GM23248 (cell line): Measurements from ENCODE around the gene AMOTL1. TPM values are rescaled to one million over a fixed set of nuclear protein-coding genes. Genes with fewer than 3 reads are reported as not detected.

Experiments used
- DNase-seq: peaks from one replicate; pipeline ENCODE4 v3.0.0-alpha.2; 2015
- H2AFZ ChIP-seq: fragments of 200-600 bp; sonication (generic); 2 replicates; pipeline ENCODE4 v1.6.1; 2016; ENCODE audit warnings: antibody characterized with exemption
- H3F3A ChIP-seq: fragments of 200-600 bp; sonication (generic); 2 replicates; pipeline ENCODE4 v1.6.1; 2016; ENCODE audit warnings: mild to moderate bottlenecking, antibody characterized with exemption, mixed run types; ENCODE audit not compliant: insufficient read depth
- H3K27ac ChIP-seq: fragments of 200-600 bp; sonication (generic); 2 replicates; pipeline ENCODE4 v1.5.1; 2016; ENCODE audit warnings: mild to moderate bottlenecking
- H3K27me3 ChIP-seq: fragments of 200-600 bp; sonication (generic); replicated peaks from 2 replicates; pipeline ENCODE4 v1.6.1; 2016; ENCODE audit warnings: mild to moderate bottlenecking; ENCODE audit not compliant: insufficient read depth
- H3K36me3 ChIP-seq: fragments of 200-600 bp; sonication (generic); 2 replicates; pipeline ENCODE4 v1.6.1; 2016; ENCODE audit warnings: low read depth, mild to moderate bottlenecking
- H3K4me1 ChIP-seq: fragments of 200-600 bp; sonication (generic); 2 replicates; pipeline ENCODE4 v1.6.1; 2016; ENCODE audit warnings: mild to moderate bottlenecking; ENCODE audit not compliant: insufficient read depth
- H3K4me2 ChIP-seq: fragments of 200-600 bp; sonication (generic); one replicate; pipeline ENCODE4 v1.6.1; 2016; ENCODE audit warnings: mild to moderate bottlenecking; ENCODE audit not compliant: unreplicated experiment
- H3K4me3 ChIP-seq: fragments of 200-600 bp; sonication (generic); 2 replicates; pipeline ENCODE4 v1.5.1; 2016; ENCODE audit warnings: mild to moderate bottlenecking
- H3K79me2 ChIP-seq: fragments of 200-600 bp; sonication (generic); 2 replicates; pipeline ENCODE4 v1.6.1; 2016; ENCODE audit warnings: mild to moderate bottlenecking; ENCODE audit not compliant: insufficient read depth
- H3K9ac ChIP-seq: fragments of 200-600 bp; sonication (generic); 2 replicates; pipeline ENCODE4 v1.6.1; 2016; ENCODE audit warnings: mild to moderate bottlenecking
- H3K9me2 ChIP-seq: fragments of 200-600 bp; sonication (generic); 2 replicates; pipeline ENCODE4 v1.6.1; 2016; ENCODE audit warnings: mixed run types, mild to moderate bottlenecking, moderate library complexity; ENCODE audit not compliant: insufficient read depth
- H3K9me3 ChIP-seq: fragments of 200-600 bp; sonication (generic); one replicate; pipeline ENCODE4 v1.6.1; 2017; ENCODE audit warnings: low read depth
- H4K20me1 ChIP-seq: fragments of 200-600 bp; sonication (generic); 2 replicates; pipeline ENCODE4 v1.6.0; 2016; ENCODE audit not compliant: insufficient read depth
- EZH2 ChIP-seq: fragments of 200-600 bp; sonication (generic); IDR thresholded peaks from 2 replicates; pipeline ENCODE4 v1.6.1; 2018; ENCODE audit warnings: antibody characterized with exemption, mild to moderate bottlenecking; ENCODE audit not compliant: insufficient read depth, poor library complexity, severe bottlenecking
- EZH2phosphoT487 ChIP-seq: fragments of 200-600 bp; sonication (generic); IDR thresholded peaks from 2 replicates; pipeline ENCODE4 v1.6.1; 2018; ENCODE audit warnings: antibody characterized with exemption, moderate library complexity, mild to moderate bottlenecking, low read depth; ENCODE audit not compliant: insufficient read depth
- WGBS, 2 experiments: methylation state at CpG; one replicate each; pipeline ENCODE4 v1.1.6; 2015 to 2017; ENCODE audit warnings: low lambda C conversion rate in 2 of 2, low coverage in 1 of 2; ENCODE audit errors: missing lambda C conversion rate in 2 of 2; 5-methylcytosine and 5-hydroxymethylcytosine counted together
- in situ Hi-C: fragments of 300-500 bp; cut with MboI; formaldehyde crosslinking; loops from 2 replicates; pipeline ENCODE4 v1.15.0; 2020
- polyA plus RNA-seq: library from polyadenylated mRNA; unstranded; fragments of >200 nt; fragmentation: Nextera tagmentation; extraction: Ambion mirVana; gene quantifications from 2 replicates; pipeline ENCODE4 v1.2.1, GENCODE V29; 2016
- total RNA-seq: library from RNA; depleted of rRNA; stranded (reverse); fragments of >200 nt; shearing (Covaris generic); gene quantifications from 2 replicates; pipeline ENCODE4 v1.2.3, GENCODE V29; 2014

Gene AMOTL1
- total and polyA plus RNA-seq, 2 experiments from 2014 or later: 22.3 to 50.8 TPM

GRCh38 chr11:94920311-94920710, 152.2 kb downstream of the AMOTL1 start:
- H3K27ac ChIP-seq: no peak overlapping the region
- H3K4me3 ChIP-seq: no peak overlapping the region
- peaks cover 16% of the 10 kb centered on the region; the same call in 1 of the 2 replicates for H3F3A ChIP-seq
- H3K27me3 ChIP-seq: no peaks in the 10 kb centered on the region
- no peak overlapping the region for H3K9ac ChIP-seq
- H4K20me1 ChIP-seq: no peaks in the 10 kb centered on the region
- H3K4me1 ChIP-seq: no peaks in the 10 kb centered on the region; the same call in 1 of the 2 replicates
- no peak for TF ChIP-seq EZH2phosphoT487
- no peak for TF ChIP-seq EZH2
- in situ Hi-C loops: no loop called here
- no peak overlapping the region for H2AFZ ChIP-seq
- H3K9me2 ChIP-seq: no peaks in the 10 kb centered on the region
- no peak overlapping the region for H3K4me2 ChIP-seq
- no peaks in the 10 kb centered on the region for H3K9me3 ChIP-seq
- H3K79me2 ChIP-seq: no peaks in the 10 kb centered on the region
- H3K36me3 ChIP-seq: no peaks in the 10 kb centered on the region
- no peak for DNase-seq

- Histone ChIP-seq H3F3A (peaks cover 31% of the 10 kb centered on the region), H3K27ac (no peak overlapping the region), H3K9me3 (no peaks in the 10 kb centered on the region), H2AFZ (no peak overlapping the region), H3K4me1 (peaks cover 20% of the 10 kb centered on the region), H3K79me2 (no peaks in the 10 kb centered on the region), H3K27me3 (no peaks in the 10 kb centered on the region), H3K4me2 (no peak overlapping the region), H3K9me2 (no peaks in the 10 kb centered on the region), H3K36me3 (no peaks in the 10 kb centered on the region), H3K4me3 (no peak overlapping the region), H4K20me1 (no peaks in the 10 kb centered on the region), H3K9ac (no peak overlapping the region)
- WGBS, 2 experiments: 94 to 96% methylated on average over 5 of the region's 5 CpGs
- in situ Hi-C loops: no loop called here
- TF ChIP-seq EZH2phosphoT487: no peak
- TF ChIP-seq EZH2: no peak
- no peak for DNase-seq
Measured at GRCh38 chr11:94922321-94923003, 154.3 kb downstream of the AMOTL1 start.

- no peaks in the 10 kb centered on the region for H3K36me3 ChIP-seq
- H3F3A ChIP-seq: peaks cover 36% of the 10 kb centered on the region
- H3K4me2 ChIP-seq: no peak overlapping the region
- H3K4me3 ChIP-seq: no peak overlapping the region
- WGBS, 2 experiments: 96 to 100% methylated on average over 2 of the region's 2 CpGs
- in situ Hi-C loops: no loop called here
- peaks cover 25% of the 10 kb centered on the region for H3K4me1 ChIP-seq
- H3K79me2 ChIP-seq: no peaks in the 10 kb centered on the region
- DNase-seq: no peak
- TF ChIP-seq EZH2: no peak
- TF ChIP-seq EZH2phosphoT487: no peak
- H3K27me3 ChIP-seq: no peaks in the 10 kb centered on the region
- H3K9me3 ChIP-seq: no peaks in the 10 kb centered on the region
- no peak overlapping the region for H3K27ac ChIP-seq
- no peaks in the 10 kb centered on the region for H3K9me2 ChIP-seq
- H2AFZ ChIP-seq: no peak overlapping the region
- H4K20me1 ChIP-seq: no peaks in the 10 kb centered on the region
- no peak overlapping the region for H3K9ac ChIP-seq
Measured at GRCh38 chr11:94923004-94923334, 154.8 kb downstream of the AMOTL1 start.

- WGBS, 2 experiments: 49 to 59% methylated on average over 6 of the region's 6 CpGs
- Histone ChIP-seq H3K79me2 (no peaks in the 10 kb centered on the region), H3K9me2 (no peaks in the 10 kb centered on the region), H3K4me2 (no peak overlapping the region), H3K9ac (no peak overlapping the region), H3K4me1 (peaks cover 34% of the 10 kb centered on the region), H3F3A (peaks cover 46% of the 10 kb centered on the region), H3K27me3 (no peaks in the 10 kb centered on the region), H3K9me3 (no peaks in the 10 kb centered on the region), H4K20me1 (no peaks in the 10 kb centered on the region), H2AFZ (no peak overlapping the region), H3K27ac (no peak overlapping the region), H3K4me3 (no peak overlapping the region), H3K36me3 (no peaks in the 10 kb centered on the region)
- TF ChIP-seq EZH2phosphoT487: no peak
- no peak for TF ChIP-seq EZH2
- no peak for DNase-seq
- in situ Hi-C loops: no loop called here
Measured at GRCh38 chr11:94924171-94924572, 156.0 kb downstream of the AMOTL1 start.

GRCh38 chr11:94924612-94925011, 156.5 kb downstream of the AMOTL1 start:
- Histone ChIP-seq H3K4me1 (peaks cover 34% of the 10 kb centered on the region), H3K4me3 (no peak overlapping the region), H3K9me3 (no peaks in the 10 kb centered on the region), H3K36me3 (no peaks in the 10 kb centered on the region), H4K20me1 (no peaks in the 10 kb centered on the region), H3K79me2 (no peaks in the 10 kb centered on the region), H2AFZ (no peak overlapping the region), H3K9ac (no peak overlapping the region), H3K27me3 (no peaks in the 10 kb centered on the region), H3K27ac (no peak overlapping the region), H3K9me2 (no peaks in the 10 kb centered on the region), H3F3A (peaks cover 46% of the 10 kb centered on the region), H3K4me2 (no peak overlapping the region)
- TF ChIP-seq EZH2 (no peak), EZH2phosphoT487 (no peak)
- no peak for DNase-seq
- in situ Hi-C loops: no loop called here
- WGBS, 2 experiments: 78 to 82% methylated on average over 5 of the region's 5 CpGs
